Activated T-helper 17 cell treated with anti-CD3 and anti-CD28 coated beads, Interleukin-2, amount 50 U/mL, for 72 hours (primary cell): ENCODE measurements around the gene ATP5IF1. TPM values are rescaled to one million over a fixed set of nuclear protein-coding genes. Genes with fewer than 3 reads are reported as not detected.
A peak's percentile ranks its signal among the peaks of the same experiment; 100 is the strongest.

Experiments
- ATAC-seq: fragments of 150-1000 bp; cut with Tn5 transposase; replicated peaks from 2 replicates; pipeline ENCODE4 v1.10.0; 2021; ENCODE audit warnings: mild to moderate bottlenecking, moderate library complexity
- H3K27ac Mint-ChIP-seq: one replicate; pipeline ENCODE4 v1.8.0; 2022; ENCODE audit warnings: mixed read lengths
- H3K27me3 Mint-ChIP-seq: one replicate; pipeline ENCODE4 v1.8.0; 2022; ENCODE audit warnings: mixed read lengths
- H3K36me3 Mint-ChIP-seq: one replicate; pipeline ENCODE4 v1.8.0; 2022; ENCODE audit warnings: low read depth, mild to moderate bottlenecking, mixed read lengths
- H3K4me1 Mint-ChIP-seq: one replicate; pipeline ENCODE4 v1.8.0; 2022; ENCODE audit warnings: mixed read lengths
- H3K4me3 Mint-ChIP-seq: one replicate; pipeline ENCODE4 v1.8.0; 2022; ENCODE audit warnings: mild to moderate bottlenecking, mixed read lengths
- H3K9me3 Mint-ChIP-seq: one replicate; pipeline ENCODE4 v1.8.0; 2022; ENCODE audit warnings: mixed read lengths
- total RNA-seq, 2 donors: library from RNA; stranded (reverse); gene quantifications; one replicate each; pipeline ENCODE4 v1.2.3, GENCODE V29; 2022

The ATP5IF1 gene
- total RNA-seq, 2 donors from 2014 or later: 121 to 143 TPM

DNA sequence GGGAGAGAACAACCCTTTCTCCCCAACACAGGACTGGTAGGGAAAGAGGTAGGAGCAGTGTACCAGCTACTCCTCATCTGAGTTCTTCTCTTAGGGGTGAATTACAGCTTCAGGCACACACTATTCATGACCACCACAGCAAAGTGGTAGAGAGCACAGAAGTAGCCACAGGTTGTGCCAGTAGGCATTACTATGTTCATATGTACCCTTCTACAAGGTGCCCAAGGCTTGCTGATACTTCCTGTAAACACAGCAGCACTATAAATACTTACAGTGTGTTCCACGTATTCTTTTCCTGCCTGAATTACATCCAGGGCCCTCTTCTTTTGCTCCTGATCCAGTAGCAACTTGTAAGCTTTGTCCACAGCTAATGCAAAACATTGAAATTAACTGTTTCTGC lies 26.2 kb upstream of the ATP5IF1 start:
- Mint-ChIP-seq H3K9me3 (no peaks in the 10 kb centered on the region), H3K4me3 (no peak overlapping the region), H3K27me3 (no peaks in the 10 kb centered on the region), H3K36me3 (peaks cover 88% of the 10 kb centered on the region), H3K27ac (no peak overlapping the region), H3K4me1 (peaks cover 7% of the 10 kb centered on the region)
- no peak for ATAC-seq

DNA sequence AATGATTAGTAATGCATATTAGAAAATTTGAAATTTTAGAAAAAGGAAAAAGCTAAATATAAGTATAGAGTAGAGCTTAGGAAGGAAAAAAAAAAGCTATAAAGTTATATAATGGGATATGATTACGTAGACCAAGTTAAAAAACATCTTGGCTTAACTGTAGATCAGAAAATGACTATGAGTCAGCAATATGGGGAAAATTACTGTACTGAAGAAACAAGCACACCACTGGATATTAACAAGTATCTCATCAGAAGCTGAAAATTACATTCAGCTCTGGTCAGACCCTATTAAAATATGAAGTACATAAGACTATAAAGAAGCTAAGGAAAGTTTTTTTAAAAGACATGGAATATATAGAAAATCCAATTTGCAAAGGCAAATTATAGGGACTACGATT lies 22.6 kb upstream of the ATP5IF1 start:
- Mint-ChIP-seq H3K4me3 (no peak overlapping the region), H3K36me3 (peaks cover 89% of the 10 kb centered on the region), H3K27me3 (no peaks in the 10 kb centered on the region), H3K4me1 (peaks cover 7% of the 10 kb centered on the region), H3K9me3 (no peaks in the 10 kb centered on the region), H3K27ac (no peak overlapping the region)
- no peak for ATAC-seq

DNA sequence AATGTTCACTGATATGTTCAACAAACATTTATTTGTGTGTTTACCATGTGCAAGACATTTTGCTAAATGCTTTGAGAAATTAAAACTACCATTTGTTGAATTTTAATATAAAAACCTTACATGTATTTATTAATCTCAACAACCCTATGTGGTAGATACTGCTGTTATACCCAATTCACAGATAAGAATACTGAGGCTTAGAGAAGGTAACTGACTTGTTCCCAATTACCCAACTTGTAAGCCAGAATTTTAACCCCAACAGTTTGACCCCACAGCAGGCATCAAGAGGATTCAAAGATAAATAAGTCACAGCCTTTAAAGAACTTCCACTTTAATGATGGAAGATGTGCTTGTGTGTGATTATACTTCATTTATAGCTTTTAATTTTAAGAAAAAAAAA lies 6.8 kb upstream of the ATP5IF1 start:
- no peaks in the 10 kb centered on the region for H3K27me3 Mint-ChIP-seq
- no peak for ATAC-seq
- H3K27ac Mint-ChIP-seq: no peak overlapping the region

DNA sequence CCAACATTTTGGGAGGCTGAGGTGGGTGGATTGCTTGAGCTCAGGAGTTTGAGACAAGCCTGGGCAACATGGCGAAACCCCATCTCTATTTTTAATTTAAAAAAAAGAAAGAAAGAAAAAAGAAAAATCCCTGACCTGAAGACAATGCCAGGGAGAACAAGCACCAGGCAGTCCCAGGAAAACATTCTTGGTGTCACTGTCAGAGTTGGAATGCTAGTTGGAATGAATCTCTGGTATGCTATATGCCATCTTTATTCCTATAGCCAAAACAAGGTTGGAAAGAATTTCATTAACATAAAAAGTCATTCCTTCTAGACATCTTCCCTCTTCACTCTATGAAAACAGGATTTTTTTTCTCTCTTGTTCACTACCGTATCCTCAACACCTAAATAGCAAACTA lies 5.9 kb upstream of the ATP5IF1 start:
- H3K27ac Mint-ChIP-seq: no peak overlapping the region
- H3K9me3 Mint-ChIP-seq: no peaks in the 10 kb centered on the region
- H3K36me3 Mint-ChIP-seq: peaks cover 70% of the 10 kb centered on the region
- peaks cover 10% of the 10 kb centered on the region for H3K4me1 Mint-ChIP-seq
- H3K27me3 Mint-ChIP-seq: no peaks in the 10 kb centered on the region
- H3K4me3 Mint-ChIP-seq: no peak overlapping the region
- ATAC-seq: no peak

More for the DNA sequence above, 6.8 kb upstream of the ATP5IF1 start:
- H3K4me1 Mint-ChIP-seq: peaks cover 10% of the 10 kb centered on the region
- no peaks in the 10 kb centered on the region for H3K9me3 Mint-ChIP-seq
- H3K36me3 Mint-ChIP-seq: peaks cover 79% of the 10 kb centered on the region
- no peak overlapping the region for H3K4me3 Mint-ChIP-seq

DNA sequence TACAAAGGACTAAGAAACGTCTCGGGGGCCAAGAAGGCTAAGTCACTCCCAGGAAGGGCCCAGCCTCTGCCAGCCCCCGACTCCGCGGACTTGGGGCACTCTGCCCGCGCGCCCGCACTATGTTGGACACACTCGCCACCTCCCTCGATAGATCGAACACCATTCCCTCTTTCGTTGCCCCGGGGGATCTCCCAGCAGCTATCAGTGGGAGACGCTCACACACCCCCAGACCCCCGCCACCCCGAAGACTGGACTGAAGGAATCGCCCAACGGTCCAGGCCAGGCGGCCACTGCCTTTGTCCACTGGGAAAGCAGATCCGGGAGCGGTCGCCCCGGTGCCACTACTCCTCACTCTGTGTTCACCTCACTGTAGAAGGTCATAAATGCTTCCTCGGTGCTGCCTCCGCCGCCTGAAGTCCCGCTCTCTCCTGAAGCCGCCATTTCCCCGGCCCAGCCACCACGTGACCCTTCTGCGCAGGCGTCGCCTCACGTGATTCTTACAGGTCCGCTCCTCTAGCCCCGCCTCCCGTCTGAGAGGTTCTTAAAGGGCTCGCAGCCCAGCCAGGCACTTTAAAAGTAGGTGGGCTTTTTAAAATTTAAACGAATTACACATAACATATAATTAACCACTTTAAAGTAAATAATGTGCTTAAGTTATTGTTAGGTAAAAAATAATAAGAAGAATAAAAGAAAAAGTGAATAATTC lies 3.2 kb upstream of the ATP5IF1 start, which contains the start of gene DNAJC8:
TSS of gene DNAJC8 (minus strand) at position 472 of the 706 bp plus-strand sequence. CDS start at position 441, 31 bp downstream.
- no peaks in the 10 kb centered on the region for H3K27me3 Mint-ChIP-seq
- H3K4me1 Mint-ChIP-seq: peaks cover 10% of the 10 kb centered on the region
- peak within 1 kb of the TSS; percentile 99 for H3K4me3 Mint-ChIP-seq
- H3K27ac Mint-ChIP-seq: peak within 1 kb of the TSS; percentile 99
- peaks cover 43% of the 10 kb centered on the region for H3K36me3 Mint-ChIP-seq
- no peaks in the 10 kb centered on the region for H3K9me3 Mint-ChIP-seq
- ATAC-seq: peak; percentile 65

DNA sequence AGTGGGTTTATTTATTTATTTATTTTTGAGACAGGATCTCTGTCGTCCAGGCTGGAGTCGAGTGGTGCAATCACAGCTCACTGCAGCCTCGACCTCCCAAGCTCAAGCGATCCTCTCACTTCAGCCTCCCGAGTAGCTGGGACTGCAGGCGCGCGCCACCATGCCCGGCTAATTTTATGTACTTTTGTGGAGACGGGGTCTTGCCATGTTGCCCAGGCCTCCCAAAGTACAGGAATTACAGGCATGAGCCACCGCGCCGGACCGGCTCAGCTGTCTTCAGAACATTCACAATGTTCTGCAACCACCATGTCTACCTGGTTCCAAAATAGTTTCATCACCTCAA lies 2.7 kb upstream of the ATP5IF1 start:
- ATAC-seq: no peak
- H3K27me3 Mint-ChIP-seq: no peaks in the 10 kb centered on the region
- H3K27ac Mint-ChIP-seq: peak overlapping the region; percentile 99

DNA sequence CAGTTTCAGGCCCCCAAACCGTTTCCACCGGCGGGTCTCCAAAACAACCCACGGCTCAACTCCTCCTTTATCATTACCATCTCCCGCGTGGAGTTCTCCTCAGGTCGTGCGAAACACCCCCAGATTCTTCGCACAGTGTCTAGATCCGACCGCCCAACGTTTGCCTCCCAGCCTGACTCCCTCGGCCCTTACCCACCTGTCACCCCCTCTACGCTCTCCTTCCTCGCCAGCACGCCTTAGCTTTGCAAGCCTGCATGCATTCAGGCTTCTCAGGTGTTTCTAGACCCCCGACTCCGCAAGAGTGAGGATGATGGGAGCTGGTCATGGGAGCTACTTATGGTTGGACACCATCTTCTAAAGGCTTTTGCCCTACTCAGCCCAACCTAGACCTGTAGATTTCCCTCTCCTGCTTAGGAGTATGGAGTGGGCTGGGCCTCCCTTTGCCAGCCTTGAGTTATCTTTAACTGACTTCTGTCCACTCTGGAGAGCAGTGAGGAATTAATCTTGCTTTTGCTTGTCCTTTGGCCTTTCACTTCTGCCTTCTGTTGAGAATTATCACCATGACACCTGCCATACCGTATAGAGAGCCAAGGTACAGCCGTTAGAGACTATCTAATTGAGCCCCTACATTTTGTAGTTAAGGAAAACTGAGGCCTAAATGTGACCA lies 865 bp downstream of the ATP5IF1 start:
- Mint-ChIP-seq H3K27me3 (no peaks in the 10 kb centered on the region), H3K9me3 (no peaks in the 10 kb centered on the region), H3K27ac (no peak overlapping the region), H3K36me3 (peaks cover 12% of the 10 kb centered on the region), H3K4me1 (peaks cover 10% of the 10 kb centered on the region), H3K4me3 (no peak overlapping the region)
- ATAC-seq: no peak

More for the DNA sequence above, 2.7 kb upstream of the ATP5IF1 start:
- peak overlapping the region; percentile 99 for H3K4me3 Mint-ChIP-seq
- peaks cover 38% of the 10 kb centered on the region for H3K36me3 Mint-ChIP-seq
- no peaks in the 10 kb centered on the region for H3K9me3 Mint-ChIP-seq
- peaks cover 10% of the 10 kb centered on the region for H3K4me1 Mint-ChIP-seq

DNA sequence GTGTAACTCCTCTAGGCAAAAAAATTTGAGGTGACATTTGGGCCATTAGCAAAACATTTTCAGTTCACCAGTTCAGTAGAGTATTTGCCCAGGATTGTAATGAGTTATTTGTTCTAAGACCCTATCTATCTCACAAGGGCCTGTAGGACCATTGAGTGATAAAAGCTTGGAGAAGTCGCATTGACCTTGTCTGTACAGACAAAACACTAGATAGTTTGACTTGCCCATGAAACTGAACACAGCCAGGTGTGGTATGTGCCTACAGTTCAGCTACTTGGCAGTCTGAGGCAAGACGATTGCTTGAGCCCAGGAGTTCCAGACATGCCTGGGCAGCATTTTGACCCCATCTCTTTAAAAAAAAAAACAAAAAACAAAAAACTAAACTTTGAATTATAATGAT lies 3.1 kb downstream of the ATP5IF1 start:
- Mint-ChIP-seq H3K27ac (no peak overlapping the region), H3K9me3 (no peaks in the 10 kb centered on the region), H3K36me3 (no peaks in the 10 kb centered on the region), H3K4me1 (peaks cover 5% of the 10 kb centered on the region), H3K27me3 (no peaks in the 10 kb centered on the region), H3K4me3 (no peak overlapping the region)
- no peak for ATAC-seq

DNA sequence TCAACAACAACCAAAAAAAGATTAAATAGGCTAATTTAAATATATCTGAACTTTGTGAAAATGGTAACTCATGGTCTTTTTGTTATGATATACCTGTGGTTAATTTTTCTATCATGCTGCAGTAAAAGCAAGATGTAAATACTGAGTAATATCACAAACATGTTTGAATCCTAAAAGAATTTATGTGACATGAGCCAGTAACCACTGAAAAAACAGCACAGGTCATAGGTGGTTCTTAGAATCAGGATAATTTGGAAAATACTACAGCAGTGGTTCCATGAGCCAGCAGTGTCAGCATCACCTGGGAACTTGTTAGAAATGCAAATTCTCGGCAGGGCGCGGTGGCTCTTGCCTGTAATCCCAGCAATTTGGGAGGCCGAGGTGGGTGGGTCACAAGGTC lies 4.1 kb downstream of the ATP5IF1 start:
- no peaks in the 10 kb centered on the region for H3K36me3 Mint-ChIP-seq
- no peak overlapping the region for H3K4me3 Mint-ChIP-seq
- H3K27ac Mint-ChIP-seq: no peak overlapping the region
- no peak for ATAC-seq
- H3K27me3 Mint-ChIP-seq: no peaks in the 10 kb centered on the region
- no peaks in the 10 kb centered on the region for H3K9me3 Mint-ChIP-seq
- H3K4me1 Mint-ChIP-seq: peaks cover 11% of the 10 kb centered on the region

DNA sequence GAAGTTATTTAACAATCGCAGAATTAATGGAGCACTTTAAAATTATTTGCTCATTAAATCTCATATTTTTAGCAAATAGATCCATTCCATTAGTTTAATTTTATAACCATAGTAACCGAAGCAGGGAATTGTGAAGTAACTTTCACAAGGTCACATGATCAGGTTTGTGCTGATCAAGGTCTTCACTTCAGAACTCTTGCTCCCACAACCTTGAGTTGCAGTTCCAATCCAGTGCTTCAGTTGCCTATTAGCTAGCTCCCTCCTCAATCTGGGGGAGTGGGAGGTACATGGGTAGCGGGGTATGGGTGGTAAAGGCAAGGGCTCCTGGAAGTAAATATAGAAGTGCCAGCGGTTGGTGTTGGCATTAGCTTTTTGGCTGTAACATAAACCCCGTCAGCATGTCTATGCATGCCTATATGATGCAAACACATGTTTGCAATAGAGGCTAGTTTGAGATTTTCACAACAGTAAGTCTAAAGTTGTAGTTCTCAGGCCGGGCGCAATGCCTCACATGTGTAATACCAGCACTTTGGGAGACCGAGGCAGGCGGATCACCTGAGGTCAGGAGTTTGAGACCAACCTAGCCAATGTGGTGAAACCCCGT lies 5.8 kb downstream of the ATP5IF1 start:
- Mint-ChIP-seq H3K27me3 (no peaks in the 10 kb centered on the region), H3K27ac (no peak overlapping the region), H3K36me3 (no peaks in the 10 kb centered on the region), H3K4me1 (peaks cover 17% of the 10 kb centered on the region), H3K4me3 (no peak overlapping the region), H3K9me3 (no peaks in the 10 kb centered on the region)
- no peak for ATAC-seq

DNA sequence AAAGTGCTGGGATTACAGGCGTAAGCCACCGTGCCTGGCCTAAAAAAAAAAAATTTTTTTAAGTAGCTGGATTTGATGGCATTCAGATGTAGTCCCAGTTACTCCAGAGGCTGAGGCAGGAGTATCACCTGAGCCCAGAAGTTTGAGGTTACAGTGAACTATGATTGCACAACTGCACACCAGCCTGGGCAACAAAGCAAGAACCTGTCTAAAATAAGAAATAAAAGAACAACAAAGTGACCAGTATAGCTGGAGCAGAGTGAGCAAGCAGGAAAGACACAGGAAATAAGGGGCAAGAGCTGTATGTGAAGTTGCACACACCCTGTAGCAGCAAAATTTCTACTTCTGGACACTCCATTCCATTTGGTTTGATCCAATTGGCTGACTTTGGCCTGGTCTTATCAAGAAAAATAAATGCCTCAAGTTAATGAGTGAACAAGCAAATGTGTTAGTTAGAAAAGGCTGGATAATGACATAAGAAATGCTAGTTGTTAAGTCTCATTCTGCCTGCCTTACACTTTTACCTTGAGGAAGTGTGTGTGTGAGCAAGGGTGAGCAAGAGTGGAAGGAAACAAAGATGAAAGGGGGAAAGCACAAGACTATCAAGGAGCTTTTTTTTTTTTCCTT lies 7.9 kb downstream of the ATP5IF1 start:
- peak overlapping the region; percentile 70 for H3K27ac Mint-ChIP-seq
- H3K4me1 Mint-ChIP-seq: peaks cover 34% of the 10 kb centered on the region
- ATAC-seq: no peak
- H3K36me3 Mint-ChIP-seq: no peaks in the 10 kb centered on the region
- no peaks in the 10 kb centered on the region for H3K27me3 Mint-ChIP-seq
- H3K9me3 Mint-ChIP-seq: no peaks in the 10 kb centered on the region
- peak overlapping the region; percentile 48 for H3K4me3 Mint-ChIP-seq

DNA sequence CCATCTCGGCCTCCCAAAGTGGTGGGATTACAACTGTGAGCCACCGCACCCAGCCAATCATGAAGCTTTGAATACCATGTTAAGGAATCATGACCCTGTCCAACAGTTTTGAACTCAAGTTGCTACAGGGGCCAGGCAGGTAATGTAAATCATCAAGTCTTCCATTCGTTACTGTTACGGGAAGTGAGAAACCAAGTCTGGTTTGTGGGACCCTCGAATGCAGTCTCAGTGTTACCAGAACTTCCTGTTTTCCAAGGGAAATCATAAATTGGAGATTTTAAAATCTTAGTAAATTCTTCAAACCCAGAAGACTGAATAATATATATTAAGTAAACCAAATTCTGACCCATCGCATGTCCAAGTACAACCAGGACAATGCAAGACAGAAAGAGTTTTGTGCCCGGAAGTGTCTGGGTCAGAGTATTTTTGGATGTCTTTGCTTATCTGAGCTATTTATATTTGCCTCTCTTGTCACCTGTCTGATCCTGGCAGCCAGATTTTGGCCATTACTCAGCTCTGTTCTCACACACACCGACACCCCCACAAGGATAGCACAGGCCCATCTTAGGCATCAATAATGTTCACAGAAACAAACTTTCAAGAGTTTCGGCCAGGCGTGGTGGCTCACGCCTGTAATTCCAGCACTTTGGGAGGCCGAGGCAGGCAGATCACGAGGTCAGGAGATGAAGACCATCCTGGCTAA lies 8.8 kb downstream of the ATP5IF1 start:
- H3K27me3 Mint-ChIP-seq: no peaks in the 10 kb centered on the region
- peaks cover 38% of the 10 kb centered on the region for H3K4me1 Mint-ChIP-seq
- H3K36me3 Mint-ChIP-seq: no peaks in the 10 kb centered on the region
- ATAC-seq: no peak
- no peaks in the 10 kb centered on the region for H3K9me3 Mint-ChIP-seq
- peak overlapping the region; percentile 48 for H3K4me3 Mint-ChIP-seq
- H3K27ac Mint-ChIP-seq: peak overlapping the region; percentile 70

DNA sequence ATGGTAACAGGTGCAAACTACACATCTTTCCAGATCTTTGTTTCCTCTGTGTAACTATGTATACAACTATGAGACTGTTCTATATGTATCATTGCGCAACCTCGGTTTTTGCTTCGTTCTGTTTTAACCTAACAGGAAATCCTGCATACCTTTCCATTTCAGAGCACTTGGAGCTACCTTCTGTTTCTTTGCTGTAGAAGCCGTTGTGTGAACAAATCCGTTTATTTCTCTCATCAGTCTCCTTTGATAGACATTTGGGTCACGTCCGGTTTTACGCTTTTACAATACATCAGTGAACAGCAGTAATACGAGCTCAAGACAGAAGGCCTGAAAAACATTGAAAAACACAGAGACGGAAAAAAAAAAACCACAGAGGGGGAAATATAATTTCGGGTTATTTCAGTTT lies 10.5 kb downstream of the ATP5IF1 start:
- Mint-ChIP-seq H3K9me3 (no peaks in the 10 kb centered on the region), H3K36me3 (no peaks in the 10 kb centered on the region), H3K27me3 (no peaks in the 10 kb centered on the region), H3K4me1 (peaks cover 38% of the 10 kb centered on the region), H3K27ac (peak overlapping the region; percentile 91), H3K4me3 (peak overlapping the region; percentile 84)
- peak; percentile 17 for ATAC-seq

DNA sequence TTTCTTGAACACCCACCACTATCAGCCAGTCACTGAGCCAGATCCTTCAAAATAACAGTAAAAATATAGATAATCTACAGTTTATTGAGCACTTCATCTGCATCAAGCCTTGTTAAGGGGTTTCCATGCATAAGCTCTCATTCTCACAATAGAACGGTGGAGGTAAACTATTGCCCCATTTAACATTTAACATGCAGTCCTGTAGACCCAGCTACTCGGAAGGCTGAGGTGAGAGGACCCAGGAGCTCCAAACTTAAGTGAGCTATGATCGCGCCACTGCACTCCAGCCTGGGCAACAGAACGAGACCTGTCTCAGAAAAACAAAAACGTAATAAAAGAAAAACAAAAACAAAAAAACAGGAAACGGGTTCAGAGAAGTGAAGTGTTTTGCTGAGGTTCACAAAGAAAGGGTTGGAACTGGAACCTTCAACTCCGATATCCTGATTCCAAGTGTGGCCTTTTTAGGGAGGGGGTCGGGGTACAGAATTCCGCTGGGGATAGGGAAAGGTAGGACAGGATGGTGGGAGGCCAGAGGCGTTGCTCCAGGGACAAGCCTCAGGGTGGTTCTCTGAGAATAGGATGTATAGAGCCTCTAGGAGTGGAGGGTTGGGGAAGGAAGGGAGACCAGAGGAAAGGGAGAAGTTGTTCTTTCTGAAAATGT lies 11.8 kb downstream of the ATP5IF1 start:
- no peak for ATAC-seq
- Mint-ChIP-seq H3K9me3 (no peaks in the 10 kb centered on the region), H3K27ac (peak overlapping the region; percentile 91), H3K27me3 (no peaks in the 10 kb centered on the region), H3K36me3 (no peaks in the 10 kb centered on the region), H3K4me3 (peak overlapping the region; percentile 84), H3K4me1 (peaks cover 38% of the 10 kb centered on the region)
